GM12878 (cell line): ENCODE measurements around the gene ARFRP1. TPM values are rescaled to one million over a fixed set of nuclear protein-coding genes. Genes with fewer than 3 reads are reported as not detected.

Experiments
- ATAC-seq: fragments of 200-7000 bp; cut with Tn5 transposase; 3 replicates; pipeline ENCODE4 v1.9.1; 2020; ENCODE audit warnings: mild to moderate bottlenecking, moderate library complexity
- BruUV-seq: library from RNA; stranded (reverse); fragments of 400-500 nt; replicated peaks from 2 replicates; lab custom pipeline; 2021; lab: Mats Ljungman, UMichigan
- CTCF ChIA-PET: fragments of 300-600 bp; sonication (Branson Sonifier 250); formaldehyde crosslinking; extraction: SDS; loops from one replicate; lab custom pipeline; 2021; ENCODE audit warnings: inconsistent platforms; lab: Yijun Ruan, JAX
- POLR2A ChIA-PET: fragments of 350-600 bp; formaldehyde crosslinking; extraction: SDS; loops from one replicate; lab custom pipeline; 2021; ENCODE audit warnings: inconsistent platforms; lab: Charles Lee
- RAD21 ChIA-PET: fragments of 300-600 bp; sonication (Branson Sonifier 250); formaldehyde crosslinking; loops from one replicate; lab custom pipeline; 2023; ENCODE audit warnings: antibody characterized with exemption; ENCODE audit not compliant: unreplicated experiment; lab: Charles Lee
- SMC1A ChIA-PET: fragments of 300-600 bp; sonication (Branson Sonifier 250); formaldehyde crosslinking; loops from one replicate; lab custom pipeline; 2023; ENCODE audit not compliant: unreplicated experiment, uncharacterized antibody; lab: Charles Lee
- DNase-seq: peaks from one replicate; pipeline ENCODE4 v3.0.0-alpha.2; 2011; ENCODE audit warnings: low read depth, low spot score
- FAIRE-seq: peaks from 3 replicates; lab custom pipeline; 2011; peaks lifted over from hg19 to GRCh38; lab: Jason Lieb, UNC
- H2AFZ ChIP-seq: 2 replicates; pipeline ENCODE4 v1.6.0; 2011; ENCODE audit warnings: low read depth, low read length, control low read depth; ENCODE audit not compliant: control insufficient read depth
- H3K27ac ChIP-seq: 2 replicates; pipeline ENCODE4 v1.5.1; 2011; ENCODE audit warnings: control low read depth; ENCODE audit not compliant: control insufficient read depth, insufficient read depth
- H3K27me3 ChIP-seq, 2 experiments: replicated peaks in 1 of 2; 2 replicates each; pipeline versions ENCODE4 v1.6.0 to v1.6.1; 2011; ENCODE audit warnings: low read length in 1 of 2; ENCODE audit not compliant: control insufficient read depth in 2 of 2, insufficient read depth in 2 of 2
- H3K36me3 ChIP-seq, 2 experiments: 2 replicates each; pipeline ENCODE4 v1.5.1; 2011; ENCODE audit warnings: low read length in 1 of 2; ENCODE audit not compliant: control insufficient read depth in 2 of 2, insufficient read depth in 2 of 2
- H3K4me1 ChIP-seq: 2 replicates; pipeline ENCODE4 v1.6.1; 2011; ENCODE audit warnings: mild to moderate bottlenecking, low read length, moderate library complexity, mixed read lengths; ENCODE audit not compliant: control insufficient read depth, insufficient read depth
- H3K4me2 ChIP-seq: 2 replicates; pipeline ENCODE4 v1.6.0; 2011; ENCODE audit warnings: control low read depth; ENCODE audit not compliant: control insufficient read depth, insufficient read depth
- H3K4me3 ChIP-seq: fragments of 200-600 bp; sonication (generic); 2 replicates; pipeline ENCODE4 v1.5.1; 2016
- H3K79me2 ChIP-seq: 2 replicates; pipeline ENCODE4 v1.6.0; 2011; ENCODE audit warnings: low read length; ENCODE audit not compliant: control insufficient read depth, insufficient read depth
- H3K9ac ChIP-seq: 2 replicates; pipeline ENCODE4 v1.8.0; 2011; ENCODE audit warnings: low read length, control low read depth, mixed read lengths; ENCODE audit not compliant: control insufficient read depth, insufficient read depth
- H3K9me3 ChIP-seq: replicated peaks from 3 replicates; pipeline ENCODE4 v1.5.1; 2011; ENCODE audit warnings: mild to moderate bottlenecking, low read length; ENCODE audit not compliant: control insufficient read depth, insufficient read depth
- H4K20me1 ChIP-seq: 2 replicates; pipeline ENCODE4 v1.6.0; 2011; ENCODE audit not compliant: control insufficient read depth, insufficient read depth
- CBFB ChIP-seq: IDR thresholded peaks from 2 replicates; pipeline ENCODE4 v1.6.1; 2016; ENCODE audit warnings: antibody characterized with exemption, low read depth
- CHD4 ChIP-seq: fragments of 200-600 bp; sonication (generic); IDR thresholded peaks from 2 replicates; pipeline ENCODE4 v1.6.1; 2016; ENCODE audit warnings: mild to moderate bottlenecking
- CREM ChIP-seq: IDR thresholded peaks from 2 replicates; pipeline ENCODE4 v1.6.1; 2014; ENCODE audit warnings: antibody characterized with exemption, low read depth
- KLF5 ChIP-seq: fragments of 450-650 bp; IDR thresholded peaks from 2 replicates; pipeline ENCODE4 v1.6.1; 2014; ENCODE audit warnings: mild to moderate bottlenecking; ENCODE audit not compliant: partially characterized antibody
- MEF2A ChIP-seq: IDR thresholded peaks from 2 replicates; pipeline ENCODE4 v1.6.1; 2011; ENCODE audit warnings: low read depth, mild to moderate bottlenecking, low read length, moderate library complexity; ENCODE audit not compliant: insufficient read depth
- NFYA ChIP-seq: IDR thresholded peaks from 2 replicates; pipeline ENCODE4 v1.6.1; 2011; ENCODE audit warnings: low read depth, mild to moderate bottlenecking, low read length, improper control_type of control experiment, borderline replicate concordance
- NR2C1 ChIP-seq: fragments of 450-650 bp; IDR thresholded peaks from 2 replicates; pipeline ENCODE4 v1.6.1; 2017; ENCODE audit warnings: antibody characterized with exemption, mild to moderate bottlenecking, moderate library complexity
- PML ChIP-seq: IDR thresholded peaks from 2 replicates; pipeline ENCODE4 v1.6.1; 2012; ENCODE audit warnings: low read length, inconsistent platforms
- POU2F2 ChIP-seq: IDR thresholded peaks from 3 replicates; pipeline ENCODE4 v1.6.1; 2011; ENCODE audit warnings: low read depth, mild to moderate bottlenecking, low read length, borderline replicate concordance
- SIX5 ChIP-seq: IDR thresholded peaks from 2 replicates; pipeline ENCODE4 v1.6.1; 2011; ENCODE audit warnings: mild to moderate bottlenecking, low read depth, low read length, moderate library complexity; ENCODE audit not compliant: severe bottlenecking
- TAF1 ChIP-seq: IDR thresholded peaks from 2 replicates; pipeline ENCODE4 v1.6.1; 2011; ENCODE audit warnings: mild to moderate bottlenecking, low read depth, low read length, borderline replicate concordance
- TBL1XR1 ChIP-seq: IDR thresholded peaks from 2 replicates; pipeline ENCODE4 v1.6.1; 2012; ENCODE audit warnings: low read depth, low read length, improper control_type of control experiment
- ZNF622 ChIP-seq: fragments of 450-650 bp; IDR thresholded peaks from 2 replicates; pipeline ENCODE4 v1.6.1; 2017; ENCODE audit warnings: mild to moderate bottlenecking, inconsistent platforms
- whole genome bisulfite sequencing: methylation state at CpG from one replicate; pipeline ENCODE4 v1.1.6; 2016; ENCODE audit warnings: low lambda C conversion rate; ENCODE audit not compliant: insufficient replicate concordance, insufficient coverage; ENCODE audit errors: missing lambda C conversion rate; 5-methylcytosine and 5-hydroxymethylcytosine counted together
- in situ Hi-C: fragments of 300-500 bp; cut with MboI; formaldehyde crosslinking; loops from 9 replicates; pipeline ENCODE4 v1.14.3; 2018; ENCODE audit warnings: mixed read lengths
- intact Hi-C: fragments of 100-400 bp; cut with micrococcal nuclease; formaldehyde crosslinking; loops from one replicate; pipeline ENCODE4 v1.14.2; 2022; ENCODE audit not compliant: unreplicated experiment
- polyA plus RNA-seq, 11 experiments: library from polyadenylated mRNA; depleted of rRNA in 4 of 11; unstranded in 6 of 11; stranded (reverse) in 5 of 11; fragments of >200 nt; fragmentation: Nextera tagmentation in 4 of 11; fragmentation: Illumina TruSeq in 1 of 11; extraction: Ambion mirVana in 4 of 11; extraction: Trizol in 1 of 11; gene quantifications; 1 replicate in 1 of 11; 2 replicates in 10 of 11; pipeline versions ENCODE4 v1.2.1 to v1.2.3, GENCODE V29; 2011 to 2016; ENCODE audit warnings: inconsistent platforms in 2 of 11, missing spikeins in 2 of 11, low read depth in 1 of 11
- total RNA-seq, 4 experiments: library from RNA; depleted of rRNA in 3 of 4; stranded (reverse); fragments of >200 nt in 3 of 4; fragmentation: Illumina TruSeq in 1 of 4; extraction: Trizol in 1 of 4; gene quantifications; 2 replicates each; pipeline versions ENCODE4 v1.2.1 to v1.2.3, GENCODE V29; 2013 to 2021
- TF ChIP-seq, protein P1 (sequence below): fragments of 450-650 bp; IDR thresholded peaks from 2 replicates; pipeline ENCODE4 v1.6.1; 2017; ENCODE audit warnings: antibody characterized with exemption, mild to moderate bottlenecking, moderate library complexity

Gene ARFRP1
- total and polyA plus RNA-seq, 10 of the 15 experiments (the other 5 are each of a cell fraction or from before 2014, with no cell fraction given): 0.37 to 71.7 (median 34.6) TPM

DNA sequence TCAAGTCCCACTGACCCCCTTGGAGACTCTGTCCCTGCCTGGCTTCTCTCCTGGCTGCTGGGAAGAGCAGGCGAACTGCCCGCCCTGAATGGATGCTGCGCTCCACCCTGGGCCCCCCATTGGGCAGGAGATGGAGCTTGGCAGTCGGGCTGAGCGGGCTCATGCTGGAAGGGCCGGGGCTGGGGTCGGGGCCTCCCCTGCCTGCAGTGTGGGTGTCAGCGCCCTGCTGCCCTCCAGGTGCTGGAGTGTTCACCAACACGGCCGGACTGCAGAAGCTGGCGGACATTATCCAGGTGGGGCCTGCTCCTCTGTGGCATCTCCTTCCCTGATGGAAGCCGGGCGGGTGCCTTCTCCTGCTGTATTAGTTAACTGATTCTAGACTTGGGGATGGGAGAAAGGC is 27.3 kb downstream of the ARFRP1 start:
- Histone ChIP-seq H3K4me2 (no peak overlapping the region), H3K27me3 (no peaks in the 10 kb centered on the region), H3K36me3 (peaks cover 1 to 4% of the 10 kb centered on the region in 2 experiments; a peak in 2 of 4 replicates), H3K79me2 (no peaks in the 10 kb centered on the region), H3K9ac (no peak overlapping the region), H3K4me3 (no peak overlapping the region), H3K4me1 (no peaks in the 10 kb centered on the region), H3K9me3 (no peaks in the 10 kb centered on the region), H2AFZ (no peak overlapping the region), H3K27ac (no peak overlapping the region), H4K20me1 (no peaks in the 10 kb centered on the region)
- SMC1A ChIA-PET: no interaction called here
- WGBS: 96% methylated on average over 13 of the region's 13 CpGs
- BruUV-seq: no TSS peak
- CTCF ChIA-PET: no interaction called here
- TF ChIP-seq MEF2A: no peak
- TF ChIP-seq TAF1: no peak
- TF ChIP-seq POU2F2: no peak
- TF ChIP-seq CBFB: no peak
- no peak for TF ChIP-seq CREM
- TF ChIP-seq, protein P1, sequence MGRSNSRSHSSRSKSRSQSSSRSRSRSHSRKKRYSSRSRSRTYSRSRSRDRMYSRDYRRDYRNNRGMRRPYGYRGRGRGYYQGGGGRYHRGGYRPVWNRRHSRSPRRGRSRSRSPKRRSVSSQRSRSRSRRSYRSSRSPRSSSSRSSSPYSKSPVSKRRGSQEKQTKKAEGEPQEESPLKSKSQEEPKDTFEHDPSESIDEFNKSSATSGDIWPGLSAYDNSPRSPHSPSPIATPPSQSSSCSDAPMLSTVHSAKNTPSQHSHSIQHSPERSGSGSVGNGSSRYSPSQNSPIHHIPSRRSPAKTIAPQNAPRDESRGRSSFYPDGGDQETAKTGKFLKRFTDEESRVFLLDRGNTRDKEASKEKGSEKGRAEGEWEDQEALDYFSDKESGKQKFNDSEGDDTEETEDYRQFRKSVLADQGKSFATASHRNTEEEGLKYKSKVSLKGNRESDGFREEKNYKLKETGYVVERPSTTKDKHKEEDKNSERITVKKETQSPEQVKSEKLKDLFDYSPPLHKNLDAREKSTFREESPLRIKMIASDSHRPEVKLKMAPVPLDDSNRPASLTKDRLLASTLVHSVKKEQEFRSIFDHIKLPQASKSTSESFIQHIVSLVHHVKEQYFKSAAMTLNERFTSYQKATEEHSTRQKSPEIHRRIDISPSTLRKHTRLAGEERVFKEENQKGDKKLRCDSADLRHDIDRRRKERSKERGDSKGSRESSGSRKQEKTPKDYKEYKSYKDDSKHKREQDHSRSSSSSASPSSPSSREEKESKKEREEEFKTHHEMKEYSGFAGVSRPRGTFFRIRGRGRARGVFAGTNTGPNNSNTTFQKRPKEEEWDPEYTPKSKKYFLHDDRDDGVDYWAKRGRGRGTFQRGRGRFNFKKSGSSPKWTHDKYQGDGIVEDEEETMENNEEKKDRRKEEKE: no peak
- no peak for TF ChIP-seq NR2C1
- no peak for TF ChIP-seq NFYA
- no peak for TF ChIP-seq KLF5
- no peak for TF ChIP-seq SIX5
- no peak for TF ChIP-seq ZNF622
- TF ChIP-seq CHD4: no peak
- TF ChIP-seq TBL1XR1: no peak
- TF ChIP-seq PML: no peak
- POLR2A ChIA-PET: no interaction called here
- no peak for ATAC-seq
- DNase-seq: no peak
- in situ Hi-C loops (no loop called here), intact Hi-C loops (no loop called here)
- FAIRE-seq: no peak
- RAD21 ChIA-PET: no interaction called here
